Neural cell (in vitro differentiated cells): ENCODE data around the gene NRXN2. TPM values are rescaled to one million over a fixed set of nuclear protein-coding genes. Genes with fewer than 3 reads are reported as not detected.

Experiments
- H2AFZ ChIP-seq: fragments of 200-600, 300-800 bp; sonication (generic), shearing (Covaris generic); 2 replicates; pipeline ENCODE4 v1.6.0; 2014; ENCODE audit warnings: low read depth, mild to moderate bottlenecking, antibody characterized with exemption, low read length, moderate library complexity
- H3F3A ChIP-seq: fragments of 200-600 bp; shearing (Covaris generic); 2 replicates; pipeline ENCODE4 v1.6.1; 2016; ENCODE audit warnings: mild to moderate bottlenecking, moderate library complexity, mixed read lengths, antibody characterized with exemption, low read length; ENCODE audit not compliant: insufficient read depth, poor library complexity, severe bottlenecking
- H3K27ac ChIP-seq: fragments of 200-600, 300-800 bp; sonication (generic), shearing (Covaris generic); 2 replicates; pipeline ENCODE4 v1.5.1; 2014; ENCODE audit warnings: mild to moderate bottlenecking, low read length, moderate library complexity
- H3K27me3 ChIP-seq: fragments of 300-800, 200-600 bp; sonication (generic), shearing (Covaris generic); 2 replicates; pipeline ENCODE4 v1.6.0; 2014; ENCODE audit warnings: mild to moderate bottlenecking, low read depth, low read length, moderate library complexity; ENCODE audit not compliant: insufficient read depth
- H3K36me3 ChIP-seq: fragments of 300-800, 200-600 bp; sonication (generic), shearing (Covaris generic); 2 replicates; pipeline ENCODE4 v1.5.1; 2014; ENCODE audit warnings: mild to moderate bottlenecking, antibody characterized with exemption, low read length, moderate library complexity; ENCODE audit not compliant: insufficient read depth
- H3K4me2 ChIP-seq: fragments of 300-800, 200-600 bp; sonication (generic), shearing (Covaris generic); 2 replicates; pipeline ENCODE4 v1.6.0; 2014; ENCODE audit warnings: mild to moderate bottlenecking, low read length
- H3K4me3 ChIP-seq: fragments of 300-800, 200-600 bp; sonication (generic), shearing (Covaris generic); 2 replicates; pipeline ENCODE4 v1.5.1; 2014; ENCODE audit warnings: mild to moderate bottlenecking, low read length, moderate library complexity
- H3K79me2 ChIP-seq: fragments of 200-600 bp; shearing (Covaris generic); replicated peaks from 2 replicates; pipeline ENCODE4 v1.6.0; 2014; ENCODE audit warnings: mild to moderate bottlenecking, low read length, moderate library complexity; ENCODE audit not compliant: insufficient read depth
- H3K9ac ChIP-seq: fragments of 300-800, 200-600 bp; sonication (generic), shearing (Covaris generic); 2 replicates; pipeline ENCODE4 v1.6.1; 2016; ENCODE audit warnings: mild to moderate bottlenecking, low read length, mixed read lengths
- H3K9me2 ChIP-seq: fragments of 200-600 bp; shearing (Covaris generic); 2 replicates; pipeline ENCODE4 v1.6.1; 2016; ENCODE audit warnings: mild to moderate bottlenecking, low read length, mixed read lengths; ENCODE audit not compliant: insufficient read depth
- H3K9me3 ChIP-seq: fragments of 200-600, 300-800 bp; sonication (generic), shearing (Covaris generic); 2 replicates; pipeline ENCODE4 v1.6.1; 2016; ENCODE audit warnings: mild to moderate bottlenecking, mixed run types, low read length, moderate library complexity, mixed read lengths
- H4K20me1 ChIP-seq: fragments of 200-600 bp; shearing (Covaris generic); 2 replicates; pipeline ENCODE4 v1.6.1; 2016; ENCODE audit warnings: mild to moderate bottlenecking, mixed run types; ENCODE audit not compliant: insufficient read depth
- EP300 ChIP-seq: fragments of 450-650 bp; conservative IDR thresholded peaks from 2 replicates; pipeline ENCODE4 v1.6.1; 2014; ENCODE audit warnings: antibody characterized with exemption, mild to moderate bottlenecking, moderate library complexity; ENCODE audit not compliant: poor library complexity, severe bottlenecking
- EZH2 ChIP-seq: fragments of 200-600, 300-800 bp; shearing (Covaris generic), sonication (generic); IDR thresholded peaks from 2 replicates; pipeline ENCODE4 v1.6.1; 2014; ENCODE audit warnings: antibody characterized with exemption, low read length, borderline replicate concordance, mild to moderate bottlenecking; ENCODE audit not compliant: insufficient read depth, poor library complexity, severe bottlenecking
- MXI1 ChIP-seq: fragments of 450-650 bp; conservative IDR thresholded peaks from 2 replicates; pipeline ENCODE4 v1.6.1; 2014; ENCODE audit warnings: antibody characterized with exemption, mild to moderate bottlenecking; ENCODE audit not compliant: poor library complexity, severe bottlenecking
- POLR2AphosphoS5 ChIP-seq: IDR thresholded peaks from 2 replicates; pipeline ENCODE4 v1.6.1; 2012
- RAD21 ChIP-seq: fragments of 450-650 bp; conservative IDR thresholded peaks from 2 replicates; pipeline ENCODE4 v1.6.1; 2014; ENCODE audit warnings: antibody characterized with exemption, mild to moderate bottlenecking, moderate library complexity
- SMC3 ChIP-seq: fragments of 450-650 bp; conservative IDR thresholded peaks from 2 replicates; pipeline ENCODE4 v1.6.1; 2014; ENCODE audit warnings: antibody characterized with exemption, mild to moderate bottlenecking, moderate library complexity; ENCODE audit not compliant: poor library complexity
- TAF1 ChIP-seq: IDR thresholded peaks from 2 replicates; pipeline ENCODE4 v1.6.1; 2012; ENCODE audit warnings: low read depth
- polyA plus RNA-seq: library from polyadenylated mRNA; depleted of rRNA; stranded (reverse); fragments of >200 nt; gene quantifications from 2 replicates; pipeline ENCODE4 v1.2.3, GENCODE V29; 2014
- TF ChIP-seq, protein P1 (sequence below): fragments of 450-650 bp; IDR thresholded peaks from 2 replicates; pipeline ENCODE4 v1.5.1; 2014; ENCODE audit warnings: antibody characterized with exemption, mild to moderate bottlenecking, moderate library complexity; ENCODE audit not compliant: poor library complexity, severe bottlenecking
- TF ChIP-seq, protein P2 (sequence below): IDR thresholded peaks from 2 replicates; pipeline ENCODE4 v1.6.1; 2012; ENCODE audit warnings: borderline replicate concordance

The NRXN2 gene
- polyA plus RNA-seq, 1 donor from 2014 or later, result 68.0 TPM

DNA sequence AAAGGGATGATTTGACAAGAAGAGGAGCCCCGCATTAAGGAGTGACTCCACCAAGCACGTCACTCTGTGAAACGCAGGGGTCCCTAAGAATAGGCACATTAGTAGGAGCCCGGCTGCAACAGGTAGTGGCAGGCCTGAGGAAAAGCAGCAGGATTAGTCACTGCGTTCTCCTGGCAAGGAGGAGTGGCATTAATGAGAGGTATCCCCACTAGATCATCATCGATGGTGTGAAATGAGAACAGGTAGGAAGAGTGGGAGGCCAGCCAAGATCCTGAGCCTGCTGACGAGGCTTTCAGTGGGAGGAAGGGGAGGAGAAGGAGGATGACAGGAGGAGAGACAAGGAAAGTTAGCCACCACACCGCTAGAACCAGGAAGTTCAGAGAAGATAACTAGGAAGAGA lies 38.6 kb downstream of the NRXN2 start:
- Histone ChIP-seq H2AFZ (no peak overlapping the region), H3K9me2 (no peaks in the 10 kb centered on the region), H3K9ac (no peak overlapping the region), H3K79me2 (no peaks in the 10 kb centered on the region), H3K4me3 (no peak overlapping the region), H3K36me3 (peaks cover 9% of the 10 kb centered on the region), H3K9me3 (no peaks in the 10 kb centered on the region), H3K27ac (no peak overlapping the region), H3K4me2 (no peak overlapping the region), H3F3A (no peaks in the 10 kb centered on the region), H4K20me1 (no peaks in the 10 kb centered on the region), H3K27me3 (no peaks in the 10 kb centered on the region)
- TF ChIP-seq, protein P1, sequence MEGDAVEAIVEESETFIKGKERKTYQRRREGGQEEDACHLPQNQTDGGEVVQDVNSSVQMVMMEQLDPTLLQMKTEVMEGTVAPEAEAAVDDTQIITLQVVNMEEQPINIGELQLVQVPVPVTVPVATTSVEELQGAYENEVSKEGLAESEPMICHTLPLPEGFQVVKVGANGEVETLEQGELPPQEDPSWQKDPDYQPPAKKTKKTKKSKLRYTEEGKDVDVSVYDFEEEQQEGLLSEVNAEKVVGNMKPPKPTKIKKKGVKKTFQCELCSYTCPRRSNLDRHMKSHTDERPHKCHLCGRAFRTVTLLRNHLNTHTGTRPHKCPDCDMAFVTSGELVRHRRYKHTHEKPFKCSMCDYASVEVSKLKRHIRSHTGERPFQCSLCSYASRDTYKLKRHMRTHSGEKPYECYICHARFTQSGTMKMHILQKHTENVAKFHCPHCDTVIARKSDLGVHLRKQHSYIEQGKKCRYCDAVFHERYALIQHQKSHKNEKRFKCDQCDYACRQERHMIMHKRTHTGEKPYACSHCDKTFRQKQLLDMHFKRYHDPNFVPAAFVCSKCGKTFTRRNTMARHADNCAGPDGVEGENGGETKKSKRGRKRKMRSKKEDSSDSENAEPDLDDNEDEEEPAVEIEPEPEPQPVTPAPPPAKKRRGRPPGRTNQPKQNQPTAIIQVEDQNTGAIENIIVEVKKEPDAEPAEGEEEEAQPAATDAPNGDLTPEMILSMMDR, result no peak
- TF ChIP-seq MXI1, result no peak
- TF ChIP-seq EZH2, result no peak
- TF ChIP-seq SMC3, result no peak
- TF ChIP-seq, protein P2, sequence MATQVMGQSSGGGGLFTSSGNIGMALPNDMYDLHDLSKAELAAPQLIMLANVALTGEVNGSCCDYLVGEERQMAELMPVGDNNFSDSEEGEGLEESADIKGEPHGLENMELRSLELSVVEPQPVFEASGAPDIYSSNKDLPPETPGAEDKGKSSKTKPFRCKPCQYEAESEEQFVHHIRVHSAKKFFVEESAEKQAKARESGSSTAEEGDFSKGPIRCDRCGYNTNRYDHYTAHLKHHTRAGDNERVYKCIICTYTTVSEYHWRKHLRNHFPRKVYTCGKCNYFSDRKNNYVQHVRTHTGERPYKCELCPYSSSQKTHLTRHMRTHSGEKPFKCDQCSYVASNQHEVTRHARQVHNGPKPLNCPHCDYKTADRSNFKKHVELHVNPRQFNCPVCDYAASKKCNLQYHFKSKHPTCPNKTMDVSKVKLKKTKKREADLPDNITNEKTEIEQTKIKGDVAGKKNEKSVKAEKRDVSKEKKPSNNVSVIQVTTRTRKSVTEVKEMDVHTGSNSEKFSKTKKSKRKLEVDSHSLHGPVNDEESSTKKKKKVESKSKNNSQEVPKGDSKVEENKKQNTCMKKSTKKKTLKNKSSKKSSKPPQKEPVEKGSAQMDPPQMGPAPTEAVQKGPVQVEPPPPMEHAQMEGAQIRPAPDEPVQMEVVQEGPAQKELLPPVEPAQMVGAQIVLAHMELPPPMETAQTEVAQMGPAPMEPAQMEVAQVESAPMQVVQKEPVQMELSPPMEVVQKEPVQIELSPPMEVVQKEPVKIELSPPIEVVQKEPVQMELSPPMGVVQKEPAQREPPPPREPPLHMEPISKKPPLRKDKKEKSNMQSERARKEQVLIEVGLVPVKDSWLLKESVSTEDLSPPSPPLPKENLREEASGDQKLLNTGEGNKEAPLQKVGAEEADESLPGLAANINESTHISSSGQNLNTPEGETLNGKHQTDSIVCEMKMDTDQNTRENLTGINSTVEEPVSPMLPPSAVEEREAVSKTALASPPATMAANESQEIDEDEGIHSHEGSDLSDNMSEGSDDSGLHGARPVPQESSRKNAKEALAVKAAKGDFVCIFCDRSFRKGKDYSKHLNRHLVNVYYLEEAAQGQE, result no peak
- TF ChIP-seq POLR2AphosphoS5, result no peak
- TF ChIP-seq TAF1, result no peak

DNA sequence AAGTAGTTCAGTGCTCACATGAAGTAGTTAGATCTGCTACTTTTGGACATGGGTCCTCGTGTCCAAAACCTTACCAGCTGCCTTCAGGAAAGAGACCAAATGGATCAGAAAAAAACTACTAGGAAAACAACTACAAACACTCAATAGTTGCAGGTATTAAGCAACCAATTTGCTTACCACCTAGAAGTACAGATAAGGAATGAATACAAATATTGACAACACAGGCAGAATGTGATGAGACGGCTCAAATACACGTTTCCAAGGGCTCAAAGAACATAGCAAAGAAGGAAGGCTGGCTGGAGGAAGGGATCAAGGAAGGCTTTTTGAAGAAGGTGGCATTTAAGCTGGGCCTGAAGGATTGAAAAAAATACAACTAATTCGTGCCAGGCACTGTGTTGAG lies 41.8 kb downstream of the NRXN2 start:
- peaks cover 9% of the 10 kb centered on the region for H3K36me3 ChIP-seq

More for the DNA sequence above, 41.8 kb downstream of the NRXN2 start:
- Histone ChIP-seq H3K4me3 (no peak overlapping the region), H3K27ac (no peak overlapping the region), H3K9me3 (no peaks in the 10 kb centered on the region), H3K27me3 (no peaks in the 10 kb centered on the region), H3K9ac (no peak overlapping the region), H3F3A (no peaks in the 10 kb centered on the region), H2AFZ (no peak overlapping the region), H3K9me2 (no peaks in the 10 kb centered on the region), H3K79me2 (no peaks in the 10 kb centered on the region), H3K4me2 (no peak overlapping the region), H4K20me1 (no peaks in the 10 kb centered on the region)
- TF ChIP-seq MXI1, result no peak
- no peak for TF ChIP-seq POLR2AphosphoS5
- TF ChIP-seq EP300, result no peak
- no peak for TF ChIP-seq SMC3
- TF ChIP-seq TAF1, result no peak
- TF ChIP-seq, protein P1, result no peak
- TF ChIP-seq RAD21, result no peak
- TF ChIP-seq, protein P2, result no peak
- TF ChIP-seq EZH2, result no peak
